ENCODE measurements around the gene SOCS7. TPM values are rescaled to one million over a fixed set of nuclear protein-coding genes. Genes with fewer than 3 reads are reported as not detected.

The SOCS7 gene
- polyA plus RNA-seq, 1 donor (not counting 4 experiments of a cell fraction or from before 2014, with no cell fraction given): 7.5 TPM

- Histone ChIP-seq H3K27ac (ENCODE audit: control insufficient read depth, insufficient read depth, low read length) (no peak overlapping the region), H3K4me2 (ENCODE audit: control insufficient read depth, extremely low read depth, insufficient read depth, low read depth, low read length) (no peak overlapping the region)
Measured at GRCh38 chr17:38430316-38430715, 78.7 kb downstream of the SOCS7 start.

GRCh38 chr17:38430822-38431221, 79.2 kb downstream of the SOCS7 start:
- Histone ChIP-seq H3K4me2 (ENCODE audit: control insufficient read depth, extremely low read depth, insufficient read depth, low read depth, low read length) (no peak overlapping the region), H3K9me3 (ENCODE audit: control insufficient read depth, low read depth, low read length) (no peaks in the 10 kb centered on the region), H3K9me1 (ENCODE audit: control insufficient read depth, extremely low read depth, insufficient read depth, low read length) (no peaks in the 10 kb centered on the region), H4K20me1 (ENCODE audit: control insufficient read depth, extremely low read depth, insufficient read depth, low read length) (no peaks in the 10 kb centered on the region), H3K27ac (ENCODE audit: control insufficient read depth, insufficient read depth, low read length) (no peak overlapping the region), H3K36me3 (ENCODE audit: control insufficient read depth in 2 of 2, extremely low read depth in 1 of 2, insufficient read depth in 2 of 2, low read length in 2 of 2) (no peaks in the 10 kb centered on the region), H3K4me3 (ENCODE audit: control insufficient read depth in 2 of 3, extremely low read depth in 1 of 3, insufficient read depth in 2 of 3, low read depth in 1 of 3, low read length in 3 of 3) (no peak overlapping the region), H3K27me3 (ENCODE audit: control insufficient read depth, extremely low read depth, insufficient read depth, low read length) (no peaks in the 10 kb centered on the region), H2AFZ (ENCODE audit: control insufficient read depth, low read length) (no peak overlapping the region), H3K79me2 (ENCODE audit: control insufficient read depth, insufficient read depth, low read length) (no peaks in the 10 kb centered on the region), H3K9ac (ENCODE audit: control insufficient read depth, extremely low read depth, insufficient read depth, low read length) (no peak overlapping the region), H3K4me1 (ENCODE audit: control insufficient read depth, extremely low read depth, insufficient read depth, low read length) (peaks cover 5% of the 10 kb centered on the region)
- FAIRE-seq (no peak), DNase-seq (ENCODE audit: low read depth, low spot score) (no peak)
- TF ChIP-seq CTCF (optimal IDR thresholded peaks at IDR 0.05 in 1 of 3, IDR thresholded peaks at IDR 0.05 in 1 of 3, conservative IDR thresholded peaks at IDR 0.05 in 1 of 3; ENCODE audit: extremely low read depth in 1 of 3, insufficient read depth in 2 of 3, low read length in 3 of 3): no peak
- no peak for TF ChIP-seq EZH2 (IDR thresholded peaks at IDR 0.05; ENCODE audit: low read length)
- dilution Hi-C loops (cut with MboI; ENCODE audit: extremely low pct_ligation_motif_present, low sequenced_read_pairs): no loop called here

More at GRCh38 chr17:38430316-38430715, 78.7 kb downstream of the SOCS7 start:
- Histone ChIP-seq H3K27me3 (ENCODE audit: control insufficient read depth, extremely low read depth, insufficient read depth, low read length) (no peaks in the 10 kb centered on the region), H3K9ac (ENCODE audit: control insufficient read depth, extremely low read depth, insufficient read depth, low read length) (no peak overlapping the region), H3K36me3 (ENCODE audit: control insufficient read depth in 2 of 2, extremely low read depth in 1 of 2, insufficient read depth in 2 of 2, low read length in 2 of 2) (no peaks in the 10 kb centered on the region), H3K4me3 (ENCODE audit: control insufficient read depth in 2 of 3, extremely low read depth in 1 of 3, insufficient read depth in 2 of 3, low read depth in 1 of 3, low read length in 3 of 3) (no peak overlapping the region), H3K9me3 (ENCODE audit: control insufficient read depth, low read depth, low read length) (no peaks in the 10 kb centered on the region), H4K20me1 (ENCODE audit: control insufficient read depth, extremely low read depth, insufficient read depth, low read length) (no peaks in the 10 kb centered on the region), H3K4me1 (ENCODE audit: control insufficient read depth, extremely low read depth, insufficient read depth, low read length) (peaks cover 5% of the 10 kb centered on the region), H3K79me2 (ENCODE audit: control insufficient read depth, insufficient read depth, low read length) (no peaks in the 10 kb centered on the region), H2AFZ (ENCODE audit: control insufficient read depth, low read length) (no peak overlapping the region), H3K9me1 (ENCODE audit: control insufficient read depth, extremely low read depth, insufficient read depth, low read length) (no peaks in the 10 kb centered on the region)
- no peak for DNase-seq (ENCODE audit: low read depth, low spot score)
- TF ChIP-seq CTCF (optimal IDR thresholded peaks at IDR 0.05 in 1 of 3, IDR thresholded peaks at IDR 0.05 in 1 of 3, conservative IDR thresholded peaks at IDR 0.05 in 1 of 3; ENCODE audit: extremely low read depth in 1 of 3, insufficient read depth in 2 of 3, low read length in 3 of 3): no peak
- TF ChIP-seq EZH2 (IDR thresholded peaks at IDR 0.05; ENCODE audit: low read length): no peak
- no peak for FAIRE-seq
- dilution Hi-C loops (cut with MboI; ENCODE audit: extremely low pct_ligation_motif_present, low sequenced_read_pairs): no loop called here

All from keratinocyte (primary cell).